Right cardiac atrium (tissue), 5 donors: Measurements from ENCODE around the gene OCIAD1. TPM values are rescaled to one million over a fixed set of nuclear protein-coding genes. Genes with fewer than 3 reads are reported as not detected.

ENCODE experiments used
- ATAC-seq, 2 donors: fragments of 200-7000 bp; cut with Tn5 transposase; one replicate each; pipeline versions ENCODE4 v1.8.0 to v1.9.1; 2020; ENCODE audit warnings: moderate library complexity in 2 of 2, mild to moderate bottlenecking in 1 of 2
- DNase-seq, 3 donors: peaks; one replicate each; pipeline ENCODE4 v3.0.0-alpha.2; 2020
- H3K27ac ChIP-seq: one replicate; pipeline ENCODE4 v1.5.1; 2013; ENCODE audit warnings: mild to moderate bottlenecking, low read length, control low read depth, moderate library complexity
- H3K27me3 ChIP-seq: one replicate; pipeline ENCODE4 v1.6.1; 2013; ENCODE audit not compliant: control insufficient read depth, insufficient read depth
- H3K4me1 ChIP-seq: one replicate; pipeline ENCODE4 v1.6.1; 2013; ENCODE audit warnings: low read length; ENCODE audit not compliant: control insufficient read depth, insufficient read depth
- H3K4me3 ChIP-seq: one replicate; pipeline ENCODE4 v1.5.1; 2013; ENCODE audit warnings: low read length, control low read depth
- H3K9me3 ChIP-seq: one replicate; pipeline ENCODE4 v1.6.1; 2013; ENCODE audit warnings: low read length; ENCODE audit not compliant: control insufficient read depth
- WGBS: extraction: QIAGEN DNeasy Blood & Tissue Kit; methylation state at CpG from one replicate; pipeline ENCODE4 v1.1.7; 2013; 5-methylcytosine and 5-hydroxymethylcytosine counted together
- intact Hi-C, 4 donors: fragments of 100-400 bp; cut with DNase I; formaldehyde crosslinking; loops; one replicate each; pipeline versions ENCODE4 v1.11.0 to v1.14.0; 2022 to 2023
- long read RNA-seq, 4 donors: library from polyadenylated mRNA; unstranded; transcript quantifications; one replicate each; pipeline ENCODE4 v2.0.0, GENCODE V29; 2020 to 2021
- polyA plus RNA-seq: library from polyadenylated mRNA; stranded (reverse); fragments of 200-250 nt; gene quantifications from one replicate; pipeline ENCODE4 v1.2.3, GENCODE V29; 2013
- total RNA-seq, 4 donors: library from RNA; stranded (reverse); fragmentation: NEBNext Ultra II Directional; extraction: Animal tissue kit (Norgen Biotek cat#: 25700); gene quantifications; one replicate each; pipeline ENCODE4 v1.2.1, GENCODE V29; 2021
- donor health status: healthy with polysubstance abuse.
- donor health status: DM: no; HTN: yes; CAD: no.
- donor health status: DM: no; HTN: no; CAD: no.
- donor health status: DM: no; HTN: yes; CAD: no; lungs with severe emphysema.
- donor health status: DM: yes; HTN: yes; CAD: no.

OCIAD1 gene
- 100 to 1,000 TPM; 150 to 155 (median 151) TPM for total RNA-seq
- 193 TPM for polyA plus RNA-seq
- long read RNA-seq, donor 1, transcript OCIAD1-202 (9 exons, 1,594 nt) = minor isoform, 22 of 104 reads
- long read RNA-seq, donor 1, transcript OCIAD1-201 (9 exons, 1,414 nt) = major isoform, 61 of 104 reads
- long read RNA-seq, donor 1, partial matches to known transcripts = 5 of 104 reads
- long read RNA-seq, donor 1, other reads (novel, unspliced or antisense) = 14 of 104 reads
- long read RNA-seq, donor 2, transcript OCIAD1-202 (9 exons, 1,594 nt) = minor isoform, 16 of 85 reads
- long read RNA-seq, donor 2, transcript OCIAD1-201 (9 exons, 1,414 nt) = major isoform, 47 of 85 reads
- long read RNA-seq, donor 2, partial matches to known transcripts = 4 of 85 reads
- long read RNA-seq, donor 2, other reads (novel, unspliced or antisense) = 16 of 85 reads
- long read RNA-seq, donor 3, transcript OCIAD1-202 (9 exons, 1,594 nt) = minor isoform, 51 of 229 reads
- long read RNA-seq, donor 3, transcript OCIAD1-205 (8 exons, 1,756 nt) = minor isoform, 5 of 229 reads
- long read RNA-seq, donor 3, transcript OCIAD1-201 (9 exons, 1,414 nt) = major isoform, 130 of 229 reads
- long read RNA-seq, donor 3, partial matches to known transcripts = 14 of 229 reads
- long read RNA-seq, donor 3, other reads (novel, unspliced or antisense) = 26 of 229 reads
- long read RNA-seq, donor 4, transcript OCIAD1-202 (9 exons, 1,594 nt) = minor isoform, 15 of 94 reads
- long read RNA-seq, donor 4, transcript OCIAD1-201 (9 exons, 1,414 nt) = major isoform, 59 of 94 reads
- long read RNA-seq, donor 4, partial matches to known transcripts = 2 of 94 reads
- long read RNA-seq, donor 4, other reads (novel, unspliced or antisense) = 11 of 94 reads

GRCh38 chr4:48830706-48831531 lies at the start of gene OCIAD1:
OCIAD1 (plus strand) TSS chr4:48831088; CDS start chr4:48832625, 1,537 bp downstream.
- H3K9me3 ChIP-seq = no peaks in the 10 kb centered on the region
- H3K4me3 ChIP-seq = peak within 1 kb of the TSS; percentile 79
- ATAC-seq (peak; percentile 100), DNase-seq (peak; percentile 97 to 98 (median 98))
- 1% methylated on average over 56 of the region's 56 CpGs for WGBS
- H3K27me3 ChIP-seq = no peaks in the 10 kb centered on the region
- H3K4me1 ChIP-seq = no peaks in the 10 kb centered on the region
- intact Hi-C loops = loop anchor here in 3 of 4 donors (5.0 to 10.0 kb wide), 2 partner anchors 49 to 256 kb away; partner anchors contain the start of gene FRYL (in 1 of the 3)
- H3K27ac ChIP-seq = peak within 1 kb of the TSS; percentile 92

- Histone ChIP-seq H3K27me3 (no peaks in the 10 kb centered on the region), H3K4me3 (no peak overlapping the region), H3K27ac (no peak overlapping the region), H3K9me3 (no peaks in the 10 kb centered on the region), H3K4me1 (no peaks in the 10 kb centered on the region)
- intact Hi-C loops = loop anchor here in 1 of 4 donors (5.0 kb wide), 1 partner anchor 50 kb away; the partner anchor contains the start of gene OCIAD1
- ATAC-seq (no peak), DNase-seq (no peak)
Measured at GRCh38 chr4:48781968-48782367, 48.9 kb upstream of the OCIAD1 start.

- no peaks in the 10 kb centered on the region for H3K27me3 ChIP-seq
- DNase-seq (no peak), ATAC-seq (no peak)
- no peaks in the 10 kb centered on the region for H3K9me3 ChIP-seq
- H3K27ac ChIP-seq = no peak overlapping the region
- H3K4me3 ChIP-seq = no peak overlapping the region
- intact Hi-C loops = no loop called here
- no peaks in the 10 kb centered on the region for H3K4me1 ChIP-seq
Measured at GRCh38 chr4:48785302-48785701, 45.6 kb upstream of the OCIAD1 start.

- 79% methylated on average over 2 of the region's 2 CpGs for WGBS
- ATAC-seq = no peak
- H3K9me3 ChIP-seq = no peaks in the 10 kb centered on the region
- no peak for DNase-seq
- H3K4me1 ChIP-seq = no peaks in the 10 kb centered on the region
- H3K27ac ChIP-seq = no peak overlapping the region
- no peaks in the 10 kb centered on the region for H3K27me3 ChIP-seq
- intact Hi-C loops = no loop called here
- no peak overlapping the region for H3K4me3 ChIP-seq
Measured at GRCh38 chr4:48786549-48786948, 44.3 kb upstream of the OCIAD1 start.

- no peak for DNase-seq
- no peaks in the 10 kb centered on the region for H3K27me3 ChIP-seq
- no peaks in the 10 kb centered on the region for H3K9me3 ChIP-seq
- H3K27ac ChIP-seq = no peak overlapping the region
- 70% methylated on average over 1 of the region's 1 CpG for WGBS
- intact Hi-C loops = no loop called here
- H3K4me1 ChIP-seq = no peaks in the 10 kb centered on the region
- no peak for ATAC-seq
- H3K4me3 ChIP-seq = no peak overlapping the region
Measured at GRCh38 chr4:48787056-48787455, 43.8 kb upstream of the OCIAD1 start.

GRCh38 chr4:48790561-48790960 lies 40.3 kb upstream of the OCIAD1 start:
- intact Hi-C loops = no loop called here
- ATAC-seq = no peak

GRCh38 chr4:48791313-48791712 lies 39.6 kb upstream of the OCIAD1 start:
- DNase-seq (no peak), ATAC-seq (no peak)
- H3K27ac ChIP-seq = no peak overlapping the region
- H3K4me3 ChIP-seq = no peak overlapping the region
- H3K27me3 ChIP-seq = no peaks in the 10 kb centered on the region
- intact Hi-C loops = no loop called here
- no peaks in the 10 kb centered on the region for H3K4me1 ChIP-seq
- H3K9me3 ChIP-seq = no peaks in the 10 kb centered on the region

More at GRCh38 chr4:48790561-48790960, 40.3 kb upstream of the OCIAD1 start:
- H3K9me3 ChIP-seq = no peaks in the 10 kb centered on the region
- no peaks in the 10 kb centered on the region for H3K4me1 ChIP-seq
- H3K27me3 ChIP-seq = no peaks in the 10 kb centered on the region
- H3K4me3 ChIP-seq = no peak overlapping the region
- no peak for DNase-seq
- no peak overlapping the region for H3K27ac ChIP-seq

- DNase-seq (no peak), ATAC-seq (no peak)
- Histone ChIP-seq H3K4me1 (no peaks in the 10 kb centered on the region), H3K4me3 (no peak overlapping the region), H3K27me3 (no peaks in the 10 kb centered on the region), H3K27ac (no peak overlapping the region), H3K9me3 (no peaks in the 10 kb centered on the region)
- intact Hi-C loops = no loop called here
- 71% methylated on average over 5 of the region's 5 CpGs for WGBS
Measured at GRCh38 chr4:48792348-48793006, 38.4 kb upstream of the OCIAD1 start.

GRCh38 chr4:48795108-48795507 lies 35.8 kb upstream of the OCIAD1 start:
- no peak overlapping the region for H3K27ac ChIP-seq
- no peaks in the 10 kb centered on the region for H3K9me3 ChIP-seq
- no peaks in the 10 kb centered on the region for H3K4me1 ChIP-seq
- no peak for ATAC-seq
- DNase-seq = no peak
- WGBS = 91% methylated on average over 3 of the region's 3 CpGs
- no peak overlapping the region for H3K4me3 ChIP-seq
- H3K27me3 ChIP-seq = no peaks in the 10 kb centered on the region
- intact Hi-C loops = no loop called here

- intact Hi-C loops = no loop called here
- WGBS = 87% methylated on average over 2 of the region's 2 CpGs
- ATAC-seq (no peak), DNase-seq (no peak)
- Histone ChIP-seq H3K27ac (no peak overlapping the region), H3K27me3 (no peaks in the 10 kb centered on the region), H3K4me1 (peaks cover 2% of the 10 kb centered on the region), H3K4me3 (no peak overlapping the region), H3K9me3 (no peaks in the 10 kb centered on the region)
Measured at GRCh38 chr4:48796191-48796926, 34.5 kb upstream of the OCIAD1 start.
